Neural cell (in vitro differentiated cells): ENCODE measurements around the gene CLPX. TPM values are rescaled to one million over a fixed set of nuclear protein-coding genes. Genes with fewer than 3 reads are reported as not detected.

Experiments used
- H2AFZ ChIP-seq: fragments of 200-600, 300-800 bp; sonication (generic), shearing (Covaris generic); 2 replicates; pipeline ENCODE4 v1.6.0; 2014; ENCODE audit warnings: low read depth, mild to moderate bottlenecking, antibody characterized with exemption, low read length, moderate library complexity
- H3F3A ChIP-seq: fragments of 200-600 bp; shearing (Covaris generic); 2 replicates; pipeline ENCODE4 v1.6.1; 2016; ENCODE audit warnings: mild to moderate bottlenecking, moderate library complexity, mixed read lengths, antibody characterized with exemption, low read length; ENCODE audit not compliant: insufficient read depth, poor library complexity, severe bottlenecking
- H3K27ac ChIP-seq: fragments of 200-600, 300-800 bp; sonication (generic), shearing (Covaris generic); 2 replicates; pipeline ENCODE4 v1.5.1; 2014; ENCODE audit warnings: mild to moderate bottlenecking, low read length, moderate library complexity
- H3K27me3 ChIP-seq: fragments of 300-800, 200-600 bp; sonication (generic), shearing (Covaris generic); 2 replicates; pipeline ENCODE4 v1.6.0; 2014; ENCODE audit warnings: mild to moderate bottlenecking, low read depth, low read length, moderate library complexity; ENCODE audit not compliant: insufficient read depth
- H3K36me3 ChIP-seq: fragments of 300-800, 200-600 bp; sonication (generic), shearing (Covaris generic); 2 replicates; pipeline ENCODE4 v1.5.1; 2014; ENCODE audit warnings: mild to moderate bottlenecking, antibody characterized with exemption, low read length, moderate library complexity; ENCODE audit not compliant: insufficient read depth
- H3K4me2 ChIP-seq: fragments of 300-800, 200-600 bp; sonication (generic), shearing (Covaris generic); 2 replicates; pipeline ENCODE4 v1.6.0; 2014; ENCODE audit warnings: mild to moderate bottlenecking, low read length
- H3K4me3 ChIP-seq: fragments of 300-800, 200-600 bp; sonication (generic), shearing (Covaris generic); 2 replicates; pipeline ENCODE4 v1.5.1; 2014; ENCODE audit warnings: mild to moderate bottlenecking, low read length, moderate library complexity
- H3K79me2 ChIP-seq: fragments of 200-600 bp; shearing (Covaris generic); replicated peaks from 2 replicates; pipeline ENCODE4 v1.6.0; 2014; ENCODE audit warnings: mild to moderate bottlenecking, low read length, moderate library complexity; ENCODE audit not compliant: insufficient read depth
- H3K9ac ChIP-seq: fragments of 300-800, 200-600 bp; sonication (generic), shearing (Covaris generic); 2 replicates; pipeline ENCODE4 v1.6.1; 2016; ENCODE audit warnings: mild to moderate bottlenecking, low read length, mixed read lengths
- H3K9me2 ChIP-seq: fragments of 200-600 bp; shearing (Covaris generic); 2 replicates; pipeline ENCODE4 v1.6.1; 2016; ENCODE audit warnings: mild to moderate bottlenecking, low read length, mixed read lengths; ENCODE audit not compliant: insufficient read depth
- H3K9me3 ChIP-seq: fragments of 200-600, 300-800 bp; sonication (generic), shearing (Covaris generic); 2 replicates; pipeline ENCODE4 v1.6.1; 2016; ENCODE audit warnings: mild to moderate bottlenecking, mixed run types, low read length, moderate library complexity, mixed read lengths
- H4K20me1 ChIP-seq: fragments of 200-600 bp; shearing (Covaris generic); 2 replicates; pipeline ENCODE4 v1.6.1; 2016; ENCODE audit warnings: mild to moderate bottlenecking, mixed run types; ENCODE audit not compliant: insufficient read depth
- CTCF ChIP-seq: fragments of 450-650 bp; IDR thresholded peaks from 2 replicates; pipeline ENCODE4 v1.5.1; 2014; ENCODE audit warnings: antibody characterized with exemption, mild to moderate bottlenecking, moderate library complexity; ENCODE audit not compliant: poor library complexity, severe bottlenecking
- EP300 ChIP-seq: fragments of 450-650 bp; conservative IDR thresholded peaks from 2 replicates; pipeline ENCODE4 v1.6.1; 2014; ENCODE audit warnings: antibody characterized with exemption, mild to moderate bottlenecking, moderate library complexity; ENCODE audit not compliant: poor library complexity, severe bottlenecking
- EZH2 ChIP-seq: fragments of 200-600, 300-800 bp; shearing (Covaris generic), sonication (generic); IDR thresholded peaks from 2 replicates; pipeline ENCODE4 v1.6.1; 2014; ENCODE audit warnings: antibody characterized with exemption, low read length, borderline replicate concordance, mild to moderate bottlenecking; ENCODE audit not compliant: insufficient read depth, poor library complexity, severe bottlenecking
- MXI1 ChIP-seq: fragments of 450-650 bp; conservative IDR thresholded peaks from 2 replicates; pipeline ENCODE4 v1.6.1; 2014; ENCODE audit warnings: antibody characterized with exemption, mild to moderate bottlenecking; ENCODE audit not compliant: poor library complexity, severe bottlenecking
- POLR2AphosphoS5 ChIP-seq: IDR thresholded peaks from 2 replicates; pipeline ENCODE4 v1.6.1; 2012
- RAD21 ChIP-seq: fragments of 450-650 bp; conservative IDR thresholded peaks from 2 replicates; pipeline ENCODE4 v1.6.1; 2014; ENCODE audit warnings: antibody characterized with exemption, mild to moderate bottlenecking, moderate library complexity
- REST ChIP-seq: IDR thresholded peaks from 2 replicates; pipeline ENCODE4 v1.6.1; 2012; ENCODE audit warnings: borderline replicate concordance
- SMC3 ChIP-seq: fragments of 450-650 bp; conservative IDR thresholded peaks from 2 replicates; pipeline ENCODE4 v1.6.1; 2014; ENCODE audit warnings: antibody characterized with exemption, mild to moderate bottlenecking, moderate library complexity; ENCODE audit not compliant: poor library complexity
- TAF1 ChIP-seq: IDR thresholded peaks from 2 replicates; pipeline ENCODE4 v1.6.1; 2012; ENCODE audit warnings: low read depth
- polyA plus RNA-seq: library from polyadenylated mRNA; depleted of rRNA; stranded (reverse); fragments of >200 nt; gene quantifications from 2 replicates; pipeline ENCODE4 v1.2.3, GENCODE V29; 2014

Gene CLPX
- polyA plus RNA-seq, 1 donor from 2014 or later = 44.9 TPM

GRCh38 chr15:65115086-65115485 is 70.1 kb downstream of the CLPX start, which contains the start of gene UBAP1L:
Gene UBAP1L (minus strand): TSS chr15:65115200. CDS start chr15:65106215, 8,985 bp downstream.
- Histone ChIP-seq H3F3A (no peaks in the 10 kb centered on the region), H3K9me2 (no peaks in the 10 kb centered on the region), H3K36me3 (peaks cover 6% of the 10 kb centered on the region), H3K79me2 (no peaks in the 10 kb centered on the region), H4K20me1 (no peaks in the 10 kb centered on the region), H2AFZ (no peak within 1 kb of the TSS), H3K27ac (no peak within 1 kb of the TSS), H3K9me3 (no peaks in the 10 kb centered on the region), H3K4me3 (no peak within 1 kb of the TSS), H3K27me3 (no peaks in the 10 kb centered on the region), H3K4me2 (no peak within 1 kb of the TSS), H3K9ac (no peak within 1 kb of the TSS)
- TF ChIP-seq SMC3 (no peak), POLR2AphosphoS5 (no peak), CTCF (no peak), MXI1 (no peak)

GRCh38 chr15:65110676-65111292 is 74.4 kb downstream of the CLPX start:
- no peak overlapping the region for H3K9ac ChIP-seq
- H3K79me2 ChIP-seq = no peaks in the 10 kb centered on the region
- H3K27me3 ChIP-seq = no peaks in the 10 kb centered on the region
- H2AFZ ChIP-seq = no peak overlapping the region
- H3K9me3 ChIP-seq = no peaks in the 10 kb centered on the region
- no peak overlapping the region for H3K4me3 ChIP-seq
- H3K9me2 ChIP-seq = no peaks in the 10 kb centered on the region
- H3F3A ChIP-seq = no peaks in the 10 kb centered on the region
- no peak for TF ChIP-seq CTCF
- no peak for TF ChIP-seq MXI1
- no peak for TF ChIP-seq EZH2
- TF ChIP-seq TAF1 = no peak
- TF ChIP-seq POLR2AphosphoS5 = no peak
- TF ChIP-seq REST = no peak
- TF ChIP-seq SMC3 = no peak
- TF ChIP-seq RAD21 = no peak
- no peak for TF ChIP-seq EP300
- H3K27ac ChIP-seq = no peak overlapping the region
- H3K36me3 ChIP-seq = no peaks in the 10 kb centered on the region
- no peak overlapping the region for H3K4me2 ChIP-seq
- H4K20me1 ChIP-seq = no peaks in the 10 kb centered on the region
